Renal cortex interstitium (tissue), 3 donors: ENCODE measurements around the gene CELA2B. TPM values are rescaled to one million over a fixed set of nuclear protein-coding genes. Genes with fewer than 3 reads are reported as not detected.

ENCODE experiments used
- polyA plus RNA-seq, 3 donors: library from polyadenylated mRNA; unstranded; fragments of 120-200 nt; gene quantifications; one replicate each; pipeline ENCODE4 v1.2.1, GENCODE V29; 2013; ENCODE audit not compliant: insufficient read length in 3 of 3

The CELA2B gene
- polyA plus RNA-seq, 3 donors = 0.32 to 0.61 (median 0.56) TPM

Other genes starting within 250 kb of the CELA2B start
- 1 to 10 TPM; 3.3 to 6.5 (median 3.5) TPM for gene FHAD1, start 228.9 kb upstream of the CELA2B start, polyA plus RNA-seq
- gene EFHD2, start 66.2 kb upstream of the CELA2B start, polyA plus RNA-seq = 10 to 100 TPM in 2 of 3 donors, 1 to 10 TPM in 1; 9.6 to 19.8 (median 14.5) TPM
- under 1 TPM; 0.09 to 0.36 (median 0.25) TPM for gene CTRC, start 37.7 kb upstream of the CELA2B start, polyA plus RNA-seq
- under 1 TPM in 1 of 3 donors, not detected in 2; 0.41 TPM for gene CELA2A, start 19.4 kb upstream of the CELA2B start, polyA plus RNA-seq
- gene CASP9, start 48.1 kb downstream of the CELA2B start, polyA plus RNA-seq = 10 to 100 TPM; 29.8 to 58.8 (median 34.1) TPM
- 10 to 100 TPM; 27.0 to 40.5 (median 31.6) TPM for gene DNAJC16, start 50.7 kb downstream of the CELA2B start, polyA plus RNA-seq
- gene AGMAT, start 108.9 kb downstream of the CELA2B start, polyA plus RNA-seq = 10 to 100 TPM; 30.6 to 35.6 (median 33.3) TPM
- 10 to 100 TPM; 19.3 to 24.9 (median 22.1) TPM for gene DDI2, start 141.4 kb downstream of the CELA2B start, polyA plus RNA-seq
- 10 to 100 TPM; 44.2 to 49.2 (median 45.9) TPM for gene PLEKHM2, start 208.2 kb downstream of the CELA2B start, polyA plus RNA-seq